CD4-positive, alpha-beta T cell treated with Interleukin-1 beta for 1 hour (primary cell): ENCODE measurements around the gene CAMK2B.

Experiments used
- DNase-seq, 2 donors: peaks; one replicate each; pipeline ENCODE4 v3.0.0-alpha.2; 2020 to 2022

CAMK2B gene

GRCh38 chr7:44329081-44329480, 3.7 kb upstream of the CAMK2B start:
- no peak for DNase-seq

GRCh38 chr7:44327981-44328380, 2.6 kb upstream of the CAMK2B start:
- no peak for DNase-seq

GRCh38 chr7:44326261-44327125, 1.1 kb upstream of the CAMK2B start:
- no peak for DNase-seq

- DNase-seq: no peak
These were observed 432 bp upstream of the CAMK2B start for GRCh38 chr7:44325811-44326241.

- DNase-seq: no peak
These were observed 753 bp downstream of the CAMK2B start for GRCh38 chr7:44324481-44325200.

GRCh38 chr7:44324204-44324480, 1.3 kb downstream of the CAMK2B start:
- DNase-seq: no peak

GRCh38 chr7:44323381-44324203, 1.8 kb downstream of the CAMK2B start:
- DNase-seq: no peak

GRCh38 chr7:44322631-44323363, 2.6 kb downstream of the CAMK2B start:
- no peak for DNase-seq

GRCh38 chr7:44321796-44322195, 3.6 kb downstream of the CAMK2B start:
- no peak for DNase-seq

- DNase-seq: no peak
These were observed 4.5 kb downstream of the CAMK2B start for GRCh38 chr7:44320794-44321371.

- DNase-seq: no peak
These were observed 5.3 kb downstream of the CAMK2B start for GRCh38 chr7:44320141-44320540.

- DNase-seq: no peak
These were observed 7.1 kb downstream of the CAMK2B start for GRCh38 chr7:44318332-44318731.

GRCh38 chr7:44315301-44315903, 10.0 kb downstream of the CAMK2B start:
- DNase-seq: no peak

- DNase-seq: no peak
These were observed 11.8 kb downstream of the CAMK2B start for GRCh38 chr7:44313621-44314031.

GRCh38 chr7:44313016-44313415, 12.4 kb downstream of the CAMK2B start:
- DNase-seq: no peak

GRCh38 chr7:44311561-44312495, 13.6 kb downstream of the CAMK2B start:
- DNase-seq: no peak

- no peak for DNase-seq
These were observed 15.1 kb downstream of the CAMK2B start for GRCh38 chr7:44310221-44310848.

- DNase-seq: peak; percentile 15 to 18
These were observed 15.9 kb downstream of the CAMK2B start for GRCh38 chr7:44309271-44310091.

GRCh38 chr7:44308596-44309270, 16.7 kb downstream of the CAMK2B start:
- DNase-seq: no peak
